B cell (primary cell): Measurements from ENCODE around the gene CRP. TPM values are rescaled to one million over a fixed set of nuclear protein-coding genes. Genes with fewer than 3 reads are reported as not detected.

Experiments
- ATAC-seq: fragments of 200-7000 bp; cut with Tn5 transposase; one replicate; pipeline ENCODE4 v1.10.0; 2021; ENCODE audit warnings: low read depth, mild to moderate bottlenecking, moderate number of reproducible peaks, moderate library complexity
- CTCF ChIA-PET: fragments of 350-600 bp; sonication (Branson Sonifier 250); formaldehyde crosslinking; loops from one replicate; lab custom pipeline; 2021; ENCODE audit warnings: antibody characterized with exemption, inconsistent platforms; lab: Charles Lee
- POLR2A ChIA-PET: fragments of 350-600 bp; sonication (Branson Sonifier 250); formaldehyde crosslinking; loops from one replicate; lab custom pipeline; 2021; ENCODE audit warnings: antibody characterized with exemption; lab: Charles Lee
- DNase-seq: peaks from one replicate; pipeline ENCODE4 v3.0.0; 2013
- H2AFZ ChIP-seq: 2 replicates; pipeline ENCODE4 v1.6.1; 2012; ENCODE audit warnings: mild to moderate bottlenecking, low read depth, low read length; ENCODE audit not compliant: insufficient read depth, poor library complexity, severe bottlenecking
- H3K27ac ChIP-seq, 2 donors: 1 replicate in 1 of 2; 2 replicates in 1 of 2; pipeline ENCODE4 v1.5.1; 2012 to 2013; ENCODE audit warnings: low read length in 2 of 2, mild to moderate bottlenecking in 2 of 2, moderate library complexity in 1 of 2
- H3K27me3 ChIP-seq, 4 experiments: fragments of 200-600 bp in 1 of 4; sonication (generic) in 1 of 4; replicated peaks in 1 of 4; 1 replicate in 2 of 4; 2 replicates in 2 of 4; pipeline versions ENCODE4 v1.6.1 to v1.7.0; 2013 to 2016; ENCODE audit warnings: low read length in 3 of 4, mild to moderate bottlenecking in 2 of 4, mixed read lengths in 1 of 4, moderate library complexity in 1 of 4; ENCODE audit not compliant: insufficient read depth in 4 of 4, control insufficient read depth in 3 of 4; ENCODE audit errors: control extremely low read depth in 1 of 4
- H3K36me3 ChIP-seq, 2 experiments: replicated peaks in 1 of 2; 1 replicate in 1 of 2; 2 replicates in 1 of 2; pipeline versions ENCODE4 v1.6.1 to v1.7.1; 2013; ENCODE audit warnings: low read length in 1 of 2; ENCODE audit not compliant: insufficient read depth in 2 of 2, control insufficient read depth in 1 of 2; ENCODE audit errors: control extremely low read depth in 1 of 2, extremely low read depth in 1 of 2
- H3K4me1 ChIP-seq, 2 donors: fragments of 200-600 bp in 1 of 2; sonication (generic) in 1 of 2; 1 replicate in 1 of 2; 2 replicates in 1 of 2; pipeline versions ENCODE4 v1.5.1 to v1.6.1; 2013 to 2017; ENCODE audit warnings: low read length in 2 of 2; ENCODE audit not compliant: control insufficient read depth in 2 of 2, insufficient read depth in 2 of 2
- H3K4me2 ChIP-seq: replicated peaks from 2 replicates; pipeline ENCODE3; 2012; ENCODE audit warnings: mild to moderate bottlenecking, low read depth, low read length; ENCODE audit not compliant: poor library complexity, severe bottlenecking
- H3K4me3 ChIP-seq, 5 experiments: fragments of 200-600 bp in 1 of 5; sonication (generic) in 1 of 5; 1 replicate in 3 of 5; 2 replicates in 2 of 5; pipeline versions ENCODE4 v1.5.1 to v1.7.0; 2011 to 2016; ENCODE audit warnings: low read length in 4 of 5, mild to moderate bottlenecking in 4 of 5, low read depth in 2 of 5, control low read depth in 1 of 5, moderate library complexity in 1 of 5; ENCODE audit not compliant: insufficient read depth in 1 of 5; ENCODE audit errors: control extremely low read depth in 1 of 5, extremely low read depth in 1 of 5
- H3K79me2 ChIP-seq: fragments of 200-600 bp; sonication (generic); one replicate; pipeline ENCODE4 v1.6.0; 2016; ENCODE audit warnings: low read length; ENCODE audit not compliant: control insufficient read depth, insufficient read depth
- H3K9ac ChIP-seq: fragments of 200-600 bp; sonication (generic); 2 replicates; pipeline ENCODE4 v1.6.1; 2017; ENCODE audit warnings: mild to moderate bottlenecking, low read length, moderate library complexity
- H3K9me3 ChIP-seq, 3 donors: one replicate each; pipeline versions ENCODE4 v1.6.1 to v1.7.1; 2013; ENCODE audit warnings: low read length in 2 of 3; ENCODE audit not compliant: control insufficient read depth in 2 of 3, insufficient read depth in 1 of 3; ENCODE audit errors: control extremely low read depth in 1 of 3
- H4K20me1 ChIP-seq: 2 replicates; pipeline ENCODE4 v1.6.0; 2012; ENCODE audit warnings: mild to moderate bottlenecking, low read length; ENCODE audit not compliant: insufficient read depth, control insufficient read depth, poor library complexity, severe bottlenecking
- H3K27ac Mint-ChIP-seq: one replicate; pipeline ENCODE4 v1.8.0; 2021; ENCODE audit warnings: mixed read lengths
- H3K27me3 Mint-ChIP-seq: one replicate; pipeline ENCODE4 v1.8.0; 2021; ENCODE audit warnings: mixed read lengths
- H3K4me1 Mint-ChIP-seq: one replicate; pipeline ENCODE4 v1.8.0; 2021; ENCODE audit warnings: mixed read lengths
- H3K4me3 Mint-ChIP-seq: one replicate; pipeline ENCODE4 v1.8.0; 2021; ENCODE audit warnings: mixed read lengths
- H3K9me3 Mint-ChIP-seq: one replicate; pipeline ENCODE4 v1.8.0; 2022; ENCODE audit warnings: mixed read lengths; ENCODE audit not compliant: insufficient read depth
- CTCF ChIP-seq: fragments of 200-600 bp; IDR thresholded peaks from one replicate; pipeline ENCODE4 v1.8.0; 2022; ENCODE audit warnings: antibody characterized with exemption, mild to moderate bottlenecking
- EZH2 ChIP-seq: IDR thresholded peaks from 2 replicates; pipeline ENCODE4 v1.6.1; 2012; ENCODE audit warnings: borderline replicate concordance, low read depth, mild to moderate bottlenecking, moderate library complexity, low read length; ENCODE audit not compliant: insufficient read depth, poor library complexity, severe bottlenecking
- intact Hi-C: fragments of 100-400 bp; cut with micrococcal nuclease; formaldehyde crosslinking; loops from one replicate; pipeline ENCODE4 v1.10.0; 2022
- polyA plus RNA-seq: library from polyadenylated mRNA; depleted of rRNA; stranded (reverse); fragments of >200 nt; gene quantifications from 2 replicates; pipeline ENCODE4 v1.2.3, GENCODE V29; 2012
- total RNA-seq, 2 donors: library from RNA; stranded (reverse); fragments of 120-200 nt in 1 of 2; gene quantifications; 1 replicate in 1 of 2; 2 replicates in 1 of 2; pipeline versions ENCODE4 v1.2.3 to v1.2.4, GENCODE V29; 2013 to 2022

The CRP gene
- total and polyA plus RNA-seq, 2 donors (not counting 1 experiment from before 2014, with no cell fraction given), result not detected

- ATAC-seq (no peak), DNase-seq (no peak)
- Histone ChIP-seq H3K79me2 (no peaks in the 10 kb centered on the region), H4K20me1 (no peaks in the 10 kb centered on the region), H3K9me3 (no peaks in the 10 kb centered on the region), H3K4me3 (no peak overlapping the region), H3K4me1 (no peaks in the 10 kb centered on the region), H3K27me3 (peaks cover 0 to 6% (median 2%) of the 10 kb centered on the region in 4 experiments), H3K36me3 (no peaks in the 10 kb centered on the region), H3K4me2 (no peak overlapping the region), H2AFZ (no peak overlapping the region), H3K9ac (no peak overlapping the region), H3K27ac (no peak overlapping the region)
- Mint-ChIP-seq H3K27me3 (peaks cover 13% of the 10 kb centered on the region), H3K27ac (no peak overlapping the region), H3K4me1 (no peaks in the 10 kb centered on the region), H3K9me3 (no peaks in the 10 kb centered on the region), H3K4me3 (no peak overlapping the region)
- TF ChIP-seq EZH2 (no peak), CTCF (no peak)
- CTCF ChIA-PET, result no interaction called here
- POLR2A ChIA-PET, result no interaction called here
- intact Hi-C loops, result no loop called here
Measured at GRCh38 chr1:159751031-159751430, 36.6 kb upstream of the CRP start.

GRCh38 chr1:159750621-159751020, 36.2 kb upstream of the CRP start:
- no peak overlapping the region for H3K9ac ChIP-seq
- H3K4me2 ChIP-seq, result no peak overlapping the region
- H3K36me3 ChIP-seq, result no peaks in the 10 kb centered on the region
- Mint-ChIP-seq H3K9me3 (no peaks in the 10 kb centered on the region), H3K4me1 (no peaks in the 10 kb centered on the region), H3K27ac (no peak overlapping the region), H3K27me3 (peaks cover 13% of the 10 kb centered on the region), H3K4me3 (no peak overlapping the region)
- POLR2A ChIA-PET, result no interaction called here
- TF ChIP-seq CTCF, result no peak
- TF ChIP-seq EZH2, result no peak
- no peak overlapping the region for H3K27ac ChIP-seq
- intact Hi-C loops, result no loop called here
- DNase-seq, result no peak
- CTCF ChIA-PET, result no interaction called here
- no peak overlapping the region for H2AFZ ChIP-seq
- H3K79me2 ChIP-seq, result no peaks in the 10 kb centered on the region
- no peaks in the 10 kb centered on the region for H4K20me1 ChIP-seq
- peaks cover 0 to 6% (median 2%) of the 10 kb centered on the region in 4 experiments for H3K27me3 ChIP-seq
- no peak overlapping the region for H3K4me3 ChIP-seq
- ATAC-seq, result no peak
- no peaks in the 10 kb centered on the region for H3K4me1 ChIP-seq
- H3K9me3 ChIP-seq, result no peaks in the 10 kb centered on the region
